Mucosa of rectum (tissue), 2 donors: ENCODE results near the gene PLEKHD1.
"Not testable (repeated sequence)": the region's sequence is repeated elsewhere in the genome, so short reads cannot be mapped to it uniquely, and the experiment has no call there.

Source experiments
- H3K27ac ChIP-seq, 2 donors: one replicate each; pipeline ENCODE4 v1.7.0; 2013; ENCODE audit warnings: inconsistent platforms in 2 of 2, low read depth in 2 of 2, low read length in 2 of 2
- H3K27me3 ChIP-seq, 2 donors: one replicate each; pipeline ENCODE4 v1.7.0; 2013; ENCODE audit warnings: low read length in 2 of 2; ENCODE audit not compliant: control insufficient read depth in 2 of 2, insufficient read depth in 2 of 2
- H3K36me3 ChIP-seq, 2 donors: one replicate each; pipeline ENCODE4 v1.7.0; 2013; ENCODE audit warnings: low read length in 2 of 2; ENCODE audit not compliant: control insufficient read depth in 2 of 2, insufficient read depth in 2 of 2
- H3K4me1 ChIP-seq, 2 donors: one replicate each; pipeline ENCODE4 v1.7.0; 2013; ENCODE audit warnings: low read length in 2 of 2, mild to moderate bottlenecking in 1 of 2; ENCODE audit not compliant: control insufficient read depth in 2 of 2, insufficient read depth in 2 of 2
- H3K4me3 ChIP-seq, 2 donors: one replicate each; pipeline ENCODE4 v1.7.0; 2013; ENCODE audit warnings: low read length in 2 of 2
- H3K9ac ChIP-seq, 2 donors: one replicate each; pipeline ENCODE4 v1.7.0; 2013; ENCODE audit warnings: low read length in 2 of 2, low read depth in 1 of 2, mild to moderate bottlenecking in 1 of 2
- H3K9me3 ChIP-seq, 2 donors: one replicate each; pipeline ENCODE4 v1.7.0; 2013; ENCODE audit warnings: low read length in 2 of 2; ENCODE audit not compliant: control insufficient read depth in 2 of 2
- donor health status: healthy.
- donor health status: Normal muscosa, but diverticular disease.

PLEKHD1 gene

GRCh38 chr14:69464379-69464778 lies 20.1 kb upstream of the PLEKHD1 start:
- Histone ChIP-seq H3K27me3 (no peaks in the 10 kb centered on the region), H3K4me3 (no peak overlapping the region), H3K4me1 (no peaks in the 10 kb centered on the region), H3K9me3 (no peaks in the 10 kb centered on the region), H3K36me3 (peaks cover 2 to 7% of the 10 kb centered on the region in 2 donors), H3K27ac (no peak overlapping the region), H3K9ac (no peak overlapping the region)

- Histone ChIP-seq H3K27me3 (no peaks in the 10 kb centered on the region), H3K4me3 (no peak overlapping the region)
Measured at GRCh38 chr14:69464829-69465228, 19.7 kb upstream of the PLEKHD1 start.

GRCh38 chr14:69468949-69469348 lies 15.6 kb upstream of the PLEKHD1 start:
- Histone ChIP-seq H3K9me3 (no peaks in the 10 kb centered on the region), H3K27ac (no peak overlapping the region), H3K4me1 (no peaks in the 10 kb centered on the region), H3K4me3 (no peak overlapping the region), H3K36me3 (no peaks in the 10 kb centered on the region), H3K9ac (no peak overlapping the region), H3K27me3 (no peaks in the 10 kb centered on the region)

More at GRCh38 chr14:69464829-69465228, 19.7 kb upstream of the PLEKHD1 start:
- H3K9me3 ChIP-seq: no peaks in the 10 kb centered on the region
- no peaks in the 10 kb centered on the region for H3K4me1 ChIP-seq
- no peak overlapping the region for H3K9ac ChIP-seq
- H3K36me3 ChIP-seq: peaks cover 2 to 5% of the 10 kb centered on the region in 2 donors
- no peak overlapping the region for H3K27ac ChIP-seq

GRCh38 chr14:69471436-69471835 lies 13.1 kb upstream of the PLEKHD1 start:
- Histone ChIP-seq H3K36me3 (no peaks in the 10 kb centered on the region), H3K4me1 (no peaks in the 10 kb centered on the region), H3K9ac (no peak overlapping the region), H3K27me3 (no peaks in the 10 kb centered on the region), H3K4me3 (no peak overlapping the region), H3K27ac (no peak overlapping the region), H3K9me3 (no peaks in the 10 kb centered on the region)

- Histone ChIP-seq H3K9ac (no peak overlapping the region), H3K27ac (no peak overlapping the region), H3K27me3 (no peaks in the 10 kb centered on the region), H3K9me3 (no peaks in the 10 kb centered on the region), H3K4me1 (no peaks in the 10 kb centered on the region), H3K4me3 (no peak overlapping the region), H3K36me3 (no peaks in the 10 kb centered on the region)
Measured at GRCh38 chr14:69471916-69472315, 12.6 kb upstream of the PLEKHD1 start.

- Histone ChIP-seq H3K9ac (no peak overlapping the region), H3K36me3 (no peaks in the 10 kb centered on the region), H3K27ac (no peak overlapping the region), H3K4me1 (no peaks in the 10 kb centered on the region), H3K4me3 (no peak overlapping the region), H3K9me3 (no peaks in the 10 kb centered on the region), H3K27me3 (no peaks in the 10 kb centered on the region)
Measured at GRCh38 chr14:69473260-69473659, 11.3 kb upstream of the PLEKHD1 start.

GRCh38 chr14:69473946-69474345 lies 10.6 kb upstream of the PLEKHD1 start:
- Histone ChIP-seq H3K36me3 (no peaks in the 10 kb centered on the region), H3K27ac (no peak overlapping the region), H3K9me3 (no peaks in the 10 kb centered on the region), H3K4me3 (no peak overlapping the region), H3K27me3 (no peaks in the 10 kb centered on the region), H3K9ac (no peak overlapping the region), H3K4me1 (no peaks in the 10 kb centered on the region)

GRCh38 chr14:69475194-69475818 lies 9.2 kb upstream of the PLEKHD1 start:
- H3K4me3 ChIP-seq: no peak overlapping the region
- no peak overlapping the region for H3K9ac ChIP-seq
- H3K4me1 ChIP-seq: no peaks in the 10 kb centered on the region
- H3K9me3 ChIP-seq: no peaks in the 10 kb centered on the region
- no peaks in the 10 kb centered on the region for H3K36me3 ChIP-seq
- no peak overlapping the region for H3K27ac ChIP-seq
- H3K27me3 ChIP-seq: no peaks in the 10 kb centered on the region

- not testable (repeated sequence) for H3K4me3 ChIP-seq, H3K9ac ChIP-seq, H3K36me3 ChIP-seq, H3K27ac ChIP-seq, H3K9me3 ChIP-seq, H3K27me3 ChIP-seq, H3K4me1 ChIP-seq
Measured at GRCh38 chr14:69476824-69477450, 7.6 kb upstream of the PLEKHD1 start.

GRCh38 chr14:69478055-69478454 lies 6.5 kb upstream of the PLEKHD1 start:
- not testable (repeated sequence) for H3K9me3 ChIP-seq, H3K4me3 ChIP-seq, H3K9ac ChIP-seq, H3K27ac ChIP-seq, H3K36me3 ChIP-seq, H3K4me1 ChIP-seq, H3K27me3 ChIP-seq
